GM12878 (cell line): Measurements from ENCODE around the gene CMSS1. TPM values are rescaled to one million over a fixed set of nuclear protein-coding genes. Genes with fewer than 3 reads are reported as not detected.
A peak's percentile ranks its signal among the peaks of the same experiment; 100 is the strongest.

Source experiments
- ASH2L ChIP-seq: fragments of 300-600, 200-600 bp; sonication (generic); IDR thresholded peaks from 2 replicates; pipeline ENCODE4 v1.6.1; 2017; ENCODE audit warnings: low read depth, mild to moderate bottlenecking, borderline replicate concordance
- ATF3 ChIP-seq: IDR thresholded peaks from 2 replicates; pipeline ENCODE4 v1.6.1; 2011; ENCODE audit warnings: low read depth, mild to moderate bottlenecking, low read length, moderate library complexity, borderline replicate concordance; ENCODE audit errors: extremely low read depth
- CBX3 ChIP-seq: fragments of 200-600 bp; sonication (generic); IDR thresholded peaks from 2 replicates; pipeline ENCODE4 v1.6.1; 2016; ENCODE audit warnings: low read depth, borderline replicate concordance
- CREB1 ChIP-seq: IDR thresholded peaks from 2 replicates; pipeline ENCODE4 v1.6.1; 2012; ENCODE audit warnings: low read depth, mild to moderate bottlenecking, inconsistent platforms
- EED ChIP-seq: sonication (generic); IDR thresholded peaks from 2 replicates; pipeline ENCODE4 v1.6.1; 2016; ENCODE audit warnings: antibody characterized with exemption, low read depth
- ESRRA ChIP-seq: IDR thresholded peaks from 2 replicates; pipeline ENCODE4 v1.6.1; 2012; ENCODE audit warnings: mild to moderate bottlenecking, low read length, improper control_type of control experiment
- ETV6 ChIP-seq, 2 experiments: fragments of 450-650 bp in 1 of 2; IDR thresholded peaks in 1 of 2; conservative IDR thresholded peaks in 1 of 2; 2 replicates each; pipeline ENCODE4 v1.6.1; 2014; ENCODE audit warnings: antibody characterized with exemption in 1 of 2, borderline replicate concordance in 1 of 2, low read depth in 1 of 2, mild to moderate bottlenecking in 1 of 2, moderate library complexity in 1 of 2
- FOS ChIP-seq: IDR thresholded peaks from 3 replicates; pipeline ENCODE4 v1.6.1; 2011; ENCODE audit warnings: borderline replicate concordance; ENCODE audit not compliant: insufficient read length; ENCODE audit errors: extremely low read depth
- GABPA ChIP-seq: IDR thresholded peaks from 2 replicates; pipeline ENCODE4 v1.6.1; 2014; ENCODE audit warnings: antibody characterized with exemption, low read depth, mild to moderate bottlenecking, inconsistent platforms
- HDAC2 ChIP-seq: fragments of 200-600 bp; sonication (generic); IDR thresholded peaks from 2 replicates; pipeline ENCODE4 v1.6.1; 2017
- JUND ChIP-seq: IDR thresholded peaks from 2 replicates; pipeline ENCODE4 v1.6.1; 2012; ENCODE audit warnings: low read depth, mild to moderate bottlenecking, low read length, improper control_type of control experiment, moderate library complexity
- KLF5 ChIP-seq: fragments of 450-650 bp; IDR thresholded peaks from 2 replicates; pipeline ENCODE4 v1.6.1; 2014; ENCODE audit warnings: mild to moderate bottlenecking; ENCODE audit not compliant: partially characterized antibody
- MTA2 ChIP-seq: fragments of 450-650 bp; IDR thresholded peaks from 2 replicates; pipeline ENCODE4 v1.6.1; 2016; ENCODE audit warnings: low read depth, mild to moderate bottlenecking, moderate library complexity
- NBN ChIP-seq: fragments of 450-650 bp; IDR thresholded peaks from 2 replicates; pipeline ENCODE4 v1.6.1; 2016
- PAX8 ChIP-seq: fragments of 450-650 bp; IDR thresholded peaks from 2 replicates; pipeline ENCODE4 v1.6.1; 2017; ENCODE audit warnings: mild to moderate bottlenecking, moderate library complexity
- PML ChIP-seq: IDR thresholded peaks from 2 replicates; pipeline ENCODE4 v1.6.1; 2012; ENCODE audit warnings: low read length, inconsistent platforms
- POU2F2 ChIP-seq: IDR thresholded peaks from 3 replicates; pipeline ENCODE4 v1.6.1; 2011; ENCODE audit warnings: low read depth, mild to moderate bottlenecking, low read length, borderline replicate concordance
- RAD21 ChIP-seq: IDR thresholded peaks from 2 replicates; pipeline ENCODE4 v1.6.1; 2011; ENCODE audit warnings: mild to moderate bottlenecking, low read depth, low read length, moderate library complexity; ENCODE audit not compliant: insufficient read depth
- RB1 ChIP-seq: fragments of 450-650 bp; formaldehyde crosslinking; IDR thresholded peaks from 2 replicates; pipeline ENCODE4 v1.6.1; 2017; ENCODE audit warnings: mild to moderate bottlenecking, borderline replicate concordance
- SIN3A ChIP-seq: IDR thresholded peaks from 2 replicates; pipeline ENCODE4 v1.6.1; 2012; ENCODE audit warnings: low read depth, low read length, improper control_type of control experiment
- SP1 ChIP-seq: IDR thresholded peaks from one replicate; pipeline ENCODE4 v1.6.1; 2011; ENCODE audit warnings: low read depth, low read length
- SPI1 ChIP-seq: IDR thresholded peaks from 2 replicates; pipeline ENCODE4 v1.6.1; 2011; ENCODE audit warnings: low read depth, mild to moderate bottlenecking, low read length, moderate library complexity, borderline replicate concordance; ENCODE audit not compliant: insufficient read depth
- SRF ChIP-seq, 2 experiments: IDR thresholded peaks; 2 replicates each; pipeline ENCODE4 v1.6.1; 2011; ENCODE audit warnings: low read depth in 2 of 2, low read length in 2 of 2, mild to moderate bottlenecking in 1 of 2, moderate library complexity in 1 of 2
- STAT3 ChIP-seq: IDR thresholded peaks from 2 replicates; pipeline ENCODE4 v1.6.1; 2011; ENCODE audit warnings: low read depth, low read length, improper control_type of control experiment
- YY1 ChIP-seq: IDR thresholded peaks from 2 replicates; pipeline ENCODE4 v1.6.1; 2011; ENCODE audit warnings: low read depth, mild to moderate bottlenecking, low read length
- ZNF207 ChIP-seq: fragments of 450-650 bp; IDR thresholded peaks from 2 replicates; pipeline ENCODE4 v1.6.1; 2014; ENCODE audit warnings: antibody characterized with exemption, mild to moderate bottlenecking, borderline replicate concordance
- ZNF592 ChIP-seq: fragments of 450-650 bp; IDR thresholded peaks from 2 replicates; pipeline ENCODE4 v1.6.1; 2017; ENCODE audit warnings: mild to moderate bottlenecking, moderate library complexity
- polyA plus RNA-seq, 11 experiments: library from polyadenylated mRNA; depleted of rRNA in 4 of 11; unstranded in 6 of 11; stranded (reverse) in 5 of 11; fragments of >200 nt; fragmentation: Nextera tagmentation in 4 of 11; fragmentation: Illumina TruSeq in 1 of 11; extraction: Ambion mirVana in 4 of 11; extraction: Trizol in 1 of 11; gene quantifications; 1 replicate in 1 of 11; 2 replicates in 10 of 11; pipeline versions ENCODE4 v1.2.1 to v1.2.3, GENCODE V29; 2011 to 2016; ENCODE audit warnings: inconsistent platforms in 2 of 11, missing spikeins in 2 of 11, low read depth in 1 of 11
- total RNA-seq, 4 experiments: library from RNA; depleted of rRNA in 3 of 4; stranded (reverse); fragments of >200 nt in 3 of 4; fragmentation: Illumina TruSeq in 1 of 4; extraction: Trizol in 1 of 4; gene quantifications; 2 replicates each; pipeline versions ENCODE4 v1.2.1 to v1.2.3, GENCODE V29; 2013 to 2021

The CMSS1 gene
- total and polyA plus RNA-seq, 10 of the 15 experiments (the other 5 are each of a cell fraction or from before 2014, with no cell fraction given): 31.0 to 118 (median 70.1) TPM

DNA sequence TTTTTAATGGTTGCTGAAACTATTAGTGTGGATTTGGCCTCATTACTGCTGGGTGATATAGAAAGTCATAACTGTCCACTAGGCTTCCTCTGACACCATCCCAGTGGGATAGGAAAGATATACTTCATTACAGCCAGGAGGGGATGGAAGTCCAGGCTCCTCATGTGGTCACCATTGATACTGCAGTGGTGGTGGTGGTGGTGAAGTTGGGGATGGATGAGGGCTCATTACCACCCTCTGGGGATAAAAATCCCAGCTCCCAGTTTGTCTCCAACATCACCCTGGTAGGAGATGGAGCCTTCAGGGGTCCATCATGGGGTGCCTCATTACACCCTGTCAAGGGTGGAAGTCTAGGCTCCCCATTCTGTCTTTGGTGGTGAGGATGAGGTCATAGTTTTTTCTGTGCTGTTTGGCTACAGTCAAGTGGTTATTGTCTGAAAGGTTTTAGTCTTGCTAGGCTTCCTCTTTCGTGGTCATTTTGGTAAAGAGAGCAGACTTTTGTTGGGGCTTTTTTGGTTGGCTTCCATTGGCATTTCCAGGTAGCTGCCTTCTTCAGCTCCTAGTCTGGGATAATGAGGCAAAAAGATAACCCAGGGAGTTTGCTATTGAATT lies 326.7 kb downstream of the CMSS1 start (continued):
- 0 out of 2 replicates have a peak, but pooled peaks have one; percentile 11 for TF ChIP-seq YY1
- no peak for TF ChIP-seq PML
- peak; percentile 25; the same call in 1 of the 2 replicates for TF ChIP-seq CREB1
- TF ChIP-seq ASH2L: no peak
- TF ChIP-seq MTA2: no peak
- TF ChIP-seq POU2F2: 0 out of 3 replicates have a peak, but pooled peaks have one; percentile 20
- TF ChIP-seq STAT3: no peak
- no peak for TF ChIP-seq ZNF592
- TF ChIP-seq GABPA: no peak
- TF ChIP-seq SPI1: peak; percentile 74
- no peak for TF ChIP-seq PAX8
- no peak for TF ChIP-seq RB1
- TF ChIP-seq NBN: no peak
- no peak for TF ChIP-seq ZNF207
- TF ChIP-seq SRF (IDR thresholded peaks at IDR 0.05; ENCODE audit: low read depth in 2 of 2, low read length in 2 of 2): no peak
- no peak for TF ChIP-seq RAD21
- TF ChIP-seq KLF5: no peak
- TF ChIP-seq ESRRA: no peak
- no peak for TF ChIP-seq FOS
- no peak for TF ChIP-seq ATF3
- no peak for TF ChIP-seq SIN3A
- peak; percentile 42; the same call in 1 of the 2 replicates for TF ChIP-seq EED
- no peak for TF ChIP-seq HDAC2
- no peak for TF ChIP-seq CBX3
- no peak for TF ChIP-seq SP1
- no peak for TF ChIP-seq JUND
- TF ChIP-seq ETV6 (conservative IDR thresholded peaks at IDR 0.05 in 1 of 2, IDR thresholded peaks at IDR 0.05 in 1 of 2; ENCODE audit: borderline replicate concordance in 1 of 2, low read depth in 1 of 2): peak in 1 of 2 experiments; percentile 72; a peak in 1 of 4 replicates
